ENCODE measurements around the gene MED29.

Gene MED29

DNA sequence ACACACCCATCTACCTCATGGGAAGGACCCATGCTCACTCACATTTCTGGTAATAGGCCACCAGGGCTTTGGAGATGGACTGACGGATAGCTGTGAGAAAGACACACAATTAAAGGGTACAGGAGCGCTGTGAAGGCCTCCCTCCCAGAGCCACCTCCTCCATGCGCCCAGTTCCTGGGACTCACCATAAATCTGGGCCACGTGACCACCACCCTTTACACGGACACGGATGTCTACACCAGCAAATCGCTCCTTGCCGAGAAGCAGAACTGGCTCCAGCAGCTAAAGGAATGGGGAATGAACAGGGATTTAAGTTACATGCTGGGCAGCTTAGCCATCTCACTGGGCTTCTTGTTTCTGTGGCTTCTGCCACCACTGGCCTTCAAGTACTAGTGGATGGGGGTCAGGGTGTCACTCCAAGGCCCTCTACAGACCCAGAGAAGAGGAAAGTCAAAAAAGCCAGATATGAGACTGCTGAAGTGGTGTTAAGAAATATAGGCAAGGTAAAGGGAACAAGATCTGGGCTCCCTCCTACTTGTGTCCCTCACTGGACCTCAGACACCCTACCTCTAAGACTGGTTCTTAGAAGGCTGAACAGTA lies 42.4 kb downstream of the MED29 start:
- no peak for DNase-seq

DNA sequence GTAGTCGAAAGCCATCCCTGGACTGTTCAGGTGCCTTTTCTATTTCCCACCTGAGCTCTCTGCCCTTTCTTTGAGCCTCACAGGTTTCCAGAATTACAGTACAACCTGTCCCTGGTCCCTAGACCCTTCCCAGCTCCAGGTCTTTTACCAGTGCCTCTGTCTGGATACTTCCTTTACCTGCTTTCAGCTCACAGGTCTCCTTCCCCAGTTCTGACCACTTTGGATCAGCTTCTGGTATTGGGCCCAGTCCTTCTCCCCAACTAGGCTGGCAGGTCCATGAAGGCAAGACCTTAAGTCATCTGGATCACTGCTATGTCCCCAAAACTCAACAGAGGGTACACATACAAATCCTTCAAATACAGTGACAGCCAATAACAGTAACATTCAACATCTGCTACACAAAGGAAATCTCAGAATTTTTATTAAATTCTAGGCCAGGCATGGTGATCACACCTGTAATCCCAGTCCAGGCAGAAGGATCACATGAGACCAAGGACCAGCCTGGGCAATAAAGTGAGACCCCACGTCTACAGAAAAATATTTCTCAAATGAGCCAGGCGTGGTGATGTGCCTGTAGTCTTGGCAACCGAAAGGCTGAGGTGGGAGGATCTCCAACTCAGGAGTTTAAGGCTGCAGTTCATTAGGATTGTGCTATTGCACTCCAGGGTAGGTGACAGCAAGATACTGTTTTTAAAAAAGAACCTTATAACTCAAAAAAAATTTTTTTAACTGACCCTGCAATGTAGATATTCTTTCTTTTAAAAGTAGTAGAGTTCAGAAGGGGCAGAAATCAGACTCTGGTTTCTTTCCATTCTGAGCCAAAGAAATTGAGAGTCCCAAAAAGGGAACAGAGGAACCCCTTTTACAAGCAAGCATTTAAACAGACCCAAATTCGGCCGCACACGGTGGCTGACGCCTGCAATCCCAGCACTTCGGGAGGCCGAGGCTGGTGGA lies 43.2 kb downstream of the MED29 start:
- DNase-seq, result no peak

DNA sequence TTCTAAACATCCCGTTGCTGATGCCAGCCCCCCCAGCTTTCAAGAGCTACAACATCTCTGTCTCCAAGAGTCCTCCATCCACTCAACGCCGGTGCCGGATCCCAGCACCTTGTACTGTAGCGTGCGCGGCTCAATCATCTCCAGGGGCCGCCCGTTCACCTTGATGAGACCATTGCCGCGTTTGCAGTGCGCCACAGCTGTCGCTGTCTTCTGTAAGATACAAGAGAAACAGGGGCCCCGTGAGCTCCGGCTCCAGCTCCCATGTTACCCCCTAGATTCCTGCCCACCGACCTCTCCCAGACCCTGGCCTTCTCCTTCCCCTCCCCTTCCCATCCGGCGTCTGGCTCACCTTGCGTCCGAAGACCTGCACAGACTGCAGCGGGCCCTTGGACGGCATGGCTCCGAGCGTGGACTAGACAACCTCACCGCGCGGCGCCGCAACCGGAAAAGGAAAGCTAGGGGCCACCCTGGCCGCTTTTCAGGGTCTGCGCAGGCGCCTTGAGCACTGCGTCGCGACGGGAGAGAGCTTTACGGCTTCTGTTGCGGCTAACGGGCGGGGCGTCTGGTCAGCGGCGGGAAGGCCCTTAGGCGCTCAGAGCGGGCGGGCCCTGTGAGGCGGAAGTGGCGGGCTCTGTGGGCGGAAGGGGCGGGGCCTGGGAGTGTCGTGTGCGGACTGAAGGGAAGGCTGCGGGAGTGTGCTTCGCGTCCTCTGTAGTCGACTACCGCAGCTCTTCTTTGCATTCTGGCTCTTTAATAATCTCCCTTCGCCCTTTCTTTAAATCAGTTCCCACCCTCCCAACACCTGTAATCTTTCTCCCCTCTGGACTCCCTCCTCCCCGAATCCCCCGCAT lies 44.5 kb downstream of the MED29 start, which contains the start of gene RPS16:
RPS16 (minus strand) TSS at position 451 of the 851 bp plus-strand sequence; CDS start at position 397, 54 bp downstream.
- peak; percentile 83 for DNase-seq

DNA sequence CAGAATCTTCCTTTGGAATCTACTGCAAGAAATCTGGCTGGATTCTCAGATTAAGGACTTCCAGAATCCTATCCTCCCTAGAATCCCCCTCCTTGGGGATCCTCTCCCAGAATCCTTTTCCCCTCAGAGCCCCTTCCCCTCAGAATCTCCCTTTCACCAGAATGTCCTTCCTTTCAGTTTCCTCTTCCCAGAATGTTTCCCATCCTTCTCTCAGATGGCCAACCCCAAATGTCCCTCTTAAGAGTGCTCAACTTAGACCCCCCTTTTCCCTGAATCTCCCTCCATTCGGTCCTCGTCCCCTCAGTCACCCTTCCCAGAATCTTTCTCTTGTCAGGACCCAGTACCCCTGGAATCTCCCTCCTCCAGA lies 45.2 kb downstream of the MED29 start:
- no peak for DNase-seq

GRCh38 chr19:39438270-39438934 lies 47.2 kb downstream of the MED29 start:
- DNase-seq, result no peak

GRCh38 chr19:39444598-39445195 lies 53.5 kb downstream of the MED29 start:
- no peak for DNase-seq

DNA sequence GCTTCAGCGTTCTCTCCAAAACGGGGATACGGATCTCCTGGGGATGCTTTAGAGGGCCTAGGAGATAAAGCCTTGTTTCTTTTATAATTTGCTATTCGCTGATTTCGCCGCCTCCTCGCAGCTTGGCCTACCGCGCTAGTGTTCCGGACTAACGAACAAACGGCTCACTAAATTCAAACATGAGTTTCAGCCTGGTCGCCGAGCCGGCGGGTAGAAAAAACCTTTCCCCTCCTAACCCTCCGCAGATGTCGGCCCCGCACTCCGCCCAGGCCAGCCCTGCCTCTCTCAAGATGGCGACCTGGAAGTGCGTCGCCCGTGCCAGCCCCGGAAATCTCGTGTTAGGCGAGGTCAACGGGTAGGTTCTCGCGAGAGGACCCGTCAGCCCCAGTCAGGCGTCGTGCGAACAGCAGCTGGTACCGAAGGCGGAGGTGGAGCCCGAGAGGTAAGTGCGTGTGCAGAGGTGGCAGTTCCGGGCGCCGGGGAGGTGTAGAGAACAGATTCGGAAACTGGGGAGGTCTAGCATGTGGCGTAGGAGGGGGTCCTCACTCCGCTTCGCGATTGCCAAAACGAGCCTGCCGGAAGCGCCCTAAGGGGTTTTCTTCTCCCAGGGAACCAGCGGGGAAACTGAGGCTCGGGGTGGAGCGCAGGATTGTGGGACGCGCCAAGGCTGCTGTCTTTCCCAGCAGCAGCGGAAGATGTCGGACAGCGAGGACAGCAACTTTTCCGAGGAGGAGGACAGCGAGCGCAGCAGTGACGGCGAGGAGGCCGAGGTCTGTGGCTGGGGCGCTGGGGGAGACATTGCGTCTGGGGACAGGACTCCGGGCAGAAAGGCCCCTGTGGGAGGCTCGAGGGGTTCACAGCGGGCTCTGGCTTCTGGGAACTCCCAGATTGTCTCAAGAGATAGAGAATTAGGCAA lies 54.3 kb downstream of the MED29 start, which contains the start of gene SUPT5H:
SUPT5H (plus strand) TSS at position 387 of the 916 bp plus-strand sequence; CDS start at position 696, 309 bp downstream.
- DNase-seq, result peak; percentile 82

- no peak for DNase-seq
These were observed 55.3 kb downstream of the MED29 start for GRCh38 chr19:39446365-39447084.

DNA sequence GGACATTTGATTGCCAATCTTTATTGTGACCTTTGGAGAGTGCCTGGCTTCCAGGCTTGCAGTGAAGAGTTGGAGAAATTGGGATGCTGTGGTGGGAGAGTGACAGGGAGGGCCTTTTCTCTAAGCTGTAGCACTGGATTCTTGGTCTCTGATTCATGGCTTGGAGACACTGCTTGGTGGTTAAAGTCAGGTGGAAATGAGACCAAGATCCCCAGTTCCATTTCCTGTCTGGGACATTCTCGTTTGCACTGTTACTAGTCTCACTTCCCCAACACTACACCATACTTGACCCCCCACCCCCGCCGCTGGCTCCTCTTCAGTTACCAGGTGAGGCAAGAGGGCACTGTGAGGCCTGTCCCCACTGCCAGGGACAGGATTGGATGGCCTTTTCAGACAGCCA lies 57.1 kb downstream of the MED29 start:
- DNase-seq, result no peak

- no peak for DNase-seq
These were observed 58.1 kb downstream of the MED29 start for GRCh38 chr19:39449116-39449797.
